Measurements from ENCODE around the gene PKP1.

Gene PKP1

GRCh38 chr1:201374364-201374763, 91.1 kb downstream of the PKP1 start:
- H3K9me2 ChIP-seq (replicated peaks; ENCODE audit: insufficient read depth, low read length): no peaks in the 10 kb centered on the region
- no peaks in the 10 kb centered on the region for H3K9me3 ChIP-seq (replicated peaks; ENCODE audit: insufficient read depth, low read length)
- no peaks in the 10 kb centered on the region for H4K20me1 ChIP-seq (ENCODE audit: insufficient read depth, low read length)
- no peak overlapping the region for H3K9ac ChIP-seq (ENCODE audit: low read length)
- H3K36me3 ChIP-seq (replicated peaks; ENCODE audit: insufficient read depth, low read length): no peaks in the 10 kb centered on the region
- peaks cover 74% of the 10 kb centered on the region for H3K27me3 ChIP-seq (replicated peaks; ENCODE audit: insufficient read depth, low read length)
- no peaks in the 10 kb centered on the region for H3F3A ChIP-seq (ENCODE audit: insufficient read depth, low read length)
- H3K4me3 ChIP-seq (ENCODE audit: low read length): no peak overlapping the region
- H3K4me2 ChIP-seq (ENCODE audit: low read depth, low read length): no peak overlapping the region
- H2AFZ ChIP-seq (ENCODE audit: low read length): no peak overlapping the region
- DNase-seq: no peak
- TF ChIP-seq EZH2phosphoT487 (IDR thresholded peaks at IDR 0.05; ENCODE audit: low read length): no peak
- TF ChIP-seq EZH2 (optimal IDR thresholded peaks at IDR 0.05; ENCODE audit: low read depth, low read length): no peak
- no peak for TF ChIP-seq CTCF (IDR thresholded peaks at IDR 0.05; ENCODE audit: low read length)
- no peaks in the 10 kb centered on the region for H3K4me1 ChIP-seq (ENCODE audit: low read length)
- H3K27ac ChIP-seq (ENCODE audit: low read length): no peak overlapping the region
- no peaks in the 10 kb centered on the region for H3K79me2 ChIP-seq (ENCODE audit: low read length)

- Histone ChIP-seq H3K4me3 (ENCODE audit: low read length) (no peak overlapping the region), H2AFZ (ENCODE audit: low read length) (no peak overlapping the region), H3K9me2 (replicated peaks; ENCODE audit: insufficient read depth, low read length) (no peaks in the 10 kb centered on the region), H3K36me3 (replicated peaks; ENCODE audit: insufficient read depth, low read length) (no peaks in the 10 kb centered on the region), H3K9me3 (replicated peaks; ENCODE audit: insufficient read depth, low read length) (no peaks in the 10 kb centered on the region), H3F3A (ENCODE audit: insufficient read depth, low read length) (no peaks in the 10 kb centered on the region), H3K4me2 (ENCODE audit: low read depth, low read length) (no peak overlapping the region), H3K79me2 (ENCODE audit: low read length) (no peaks in the 10 kb centered on the region), H3K27me3 (replicated peaks; ENCODE audit: insufficient read depth, low read length) (peaks cover 66% of the 10 kb centered on the region), H3K4me1 (ENCODE audit: low read length) (no peaks in the 10 kb centered on the region), H4K20me1 (ENCODE audit: insufficient read depth, low read length) (no peaks in the 10 kb centered on the region), H3K27ac (ENCODE audit: low read length) (no peak overlapping the region), H3K9ac (ENCODE audit: low read length) (no peak overlapping the region)
- no peak for DNase-seq
- no peak for TF ChIP-seq EZH2 (optimal IDR thresholded peaks at IDR 0.05; ENCODE audit: low read depth, low read length)
- no peak for TF ChIP-seq CTCF (IDR thresholded peaks at IDR 0.05; ENCODE audit: low read length)
- TF ChIP-seq EZH2phosphoT487 (IDR thresholded peaks at IDR 0.05; ENCODE audit: low read length): no peak
Observed at GRCh38 chr1:201375169-201375568, 91.9 kb downstream of the PKP1 start.

GRCh38 chr1:201376107-201376463, 92.8 kb downstream of the PKP1 start:
- H3K27ac ChIP-seq (ENCODE audit: low read length): no peak overlapping the region
- no peak for DNase-seq
- no peaks in the 10 kb centered on the region for H3K36me3 ChIP-seq (replicated peaks; ENCODE audit: insufficient read depth, low read length)

More at GRCh38 chr1:201376107-201376463, 92.8 kb downstream of the PKP1 start:
- no peak overlapping the region for H3K4me3 ChIP-seq (ENCODE audit: low read length)
- no peak overlapping the region for H2AFZ ChIP-seq (ENCODE audit: low read length)
- TF ChIP-seq CTCF (IDR thresholded peaks at IDR 0.05; ENCODE audit: low read length) (no peak), EZH2phosphoT487 (IDR thresholded peaks at IDR 0.05; ENCODE audit: low read length) (no peak), EZH2 (optimal IDR thresholded peaks at IDR 0.05; ENCODE audit: low read depth, low read length) (no peak)
- no peak overlapping the region for H3K9ac ChIP-seq (ENCODE audit: low read length)
- no peak overlapping the region for H3K4me2 ChIP-seq (ENCODE audit: low read depth, low read length)
- H4K20me1 ChIP-seq (ENCODE audit: insufficient read depth, low read length): no peaks in the 10 kb centered on the region
- H3K79me2 ChIP-seq (ENCODE audit: low read length): no peaks in the 10 kb centered on the region
- H3F3A ChIP-seq (ENCODE audit: insufficient read depth, low read length): no peaks in the 10 kb centered on the region
- no peaks in the 10 kb centered on the region for H3K9me2 ChIP-seq (replicated peaks; ENCODE audit: insufficient read depth, low read length)
- H3K9me3 ChIP-seq (replicated peaks; ENCODE audit: insufficient read depth, low read length): no peaks in the 10 kb centered on the region
- H3K4me1 ChIP-seq (ENCODE audit: low read length): no peaks in the 10 kb centered on the region
- peaks cover 59% of the 10 kb centered on the region for H3K27me3 ChIP-seq (replicated peaks; ENCODE audit: insufficient read depth, low read length)

All from MM.1S (cell line).